K562 (cell line): Measurements from ENCODE around the gene ZFAND2B. TPM values are rescaled to one million over a fixed set of nuclear protein-coding genes. Genes with fewer than 3 reads are reported as not detected.

Experiments used
- HNRNPL ChIP-seq: fragments of 200-400 bp; formaldehyde crosslinking; IDR thresholded peaks from 2 replicates; pipeline ENCODE4 v1.6.1; 2017; ENCODE audit warnings: low read depth, mild to moderate bottlenecking, low read length
- KDM1A ChIP-seq, 2 experiments: fragments of 450-650 bp; IDR thresholded peaks; 2 replicates each; pipeline ENCODE4 v1.6.1; 2016; ENCODE audit warnings: mild to moderate bottlenecking in 2 of 2
- SIX5 ChIP-seq, 2 experiments: IDR thresholded peaks; 2 replicates each; pipeline ENCODE4 v1.6.1; 2011; ENCODE audit warnings: low read length in 2 of 2, borderline replicate concordance in 1 of 2, low read depth in 1 of 2, mild to moderate bottlenecking in 1 of 2, moderate library complexity in 1 of 2; ENCODE audit not compliant: insufficient read depth in 1 of 2
- SMARCB1 ChIP-seq: IDR thresholded peaks from 2 replicates; pipeline ENCODE4 v1.6.1; 2011; ENCODE audit warnings: improper control_type of control experiment, low read depth; ENCODE audit not compliant: insufficient read length
- ZNF507 ChIP-seq: conservative IDR thresholded peaks from 2 replicates; pipeline ENCODE4 v1.6.1; 2017; ENCODE audit warnings: missing genetic modification characterization, missing compliant biosample characterization
- polyA plus RNA-seq, 8 experiments: library from polyadenylated mRNA; depleted of rRNA in 4 of 8; stranded (reverse) in 5 of 8; unstranded in 3 of 8; fragments of >200 nt; fragmentation: Nextera tagmentation in 2 of 8; fragmentation: Illumina TruSeq in 1 of 8; extraction: Ambion mirVana in 2 of 8; extraction: Trizol in 1 of 8; gene quantifications; 2 replicates each; pipeline versions ENCODE4 v1.2.1 to v1.2.3, GENCODE V29; 2011 to 2014; ENCODE audit warnings: inconsistent platforms in 1 of 8, missing spikeins in 1 of 8
- total RNA-seq, 7 experiments: library from RNA; depleted of rRNA in 6 of 7; stranded (reverse); fragments of >200 nt in 6 of 7; fragmentation: Illumina TruSeq in 2 of 7; extraction: Trizol in 2 of 7; gene quantifications; 2 replicates each; pipeline versions ENCODE4 v1.2.1 to v1.2.3, GENCODE V29; 2011 to 2021; ENCODE audit warnings: low replicate concordance in 1 of 7
- TF ChIP-seq, protein P1 (sequence below): fragments of 450-650 bp; formaldehyde crosslinking; IDR thresholded peaks from 2 replicates; pipeline ENCODE4 v1.4.0; 2022; ENCODE audit warnings: missing genetic modification characterization
- TF ChIP-seq, protein P2 (sequence below): fragments of 450-650 bp; IDR thresholded peaks from 2 replicates; pipeline ENCODE4 v1.6.1; 2016; ENCODE audit warnings: antibody characterized with exemption
- TF ChIP-seq, protein P3 (sequence below): fragments of 450-650 bp; IDR thresholded peaks from 2 replicates; pipeline ENCODE4 v1.6.1; 2016
- TF ChIP-seq, protein P4 (sequence below): sonication (generic); formaldehyde crosslinking; IDR thresholded peaks from 2 replicates; pipeline ENCODE4 v1.8.0; 2022; ENCODE audit warnings: mild to moderate bottlenecking, low read depth, missing genetic modification reagents

ZFAND2B gene
- total and polyA plus RNA-seq, 9 of the 15 experiments (the other 6 are each of a cell fraction or from before 2014, with no cell fraction given), result 9.9 to 33.3 (median 26.1) TPM

DNA sequence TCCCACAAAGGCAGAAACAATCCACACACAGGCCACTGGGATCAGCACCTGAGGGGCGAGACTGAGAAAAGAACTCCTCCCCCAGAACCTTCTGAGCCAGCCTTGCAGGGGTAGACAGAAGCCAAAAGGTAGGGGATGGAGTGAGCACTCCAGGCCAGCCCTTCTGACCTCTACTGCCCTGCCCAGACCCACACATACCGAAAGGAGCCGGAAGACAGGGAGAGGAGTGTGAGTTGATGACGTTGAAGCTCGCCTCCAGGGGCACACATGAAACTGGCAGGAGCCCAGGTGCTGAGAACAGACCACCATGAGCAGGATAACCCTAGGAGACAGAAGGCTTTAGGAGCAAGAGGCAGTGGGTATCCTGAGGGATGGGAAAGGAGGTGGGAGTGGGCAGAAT lies 38.6 kb upstream of the ZFAND2B start (continued):
- TF ChIP-seq, protein P1, sequence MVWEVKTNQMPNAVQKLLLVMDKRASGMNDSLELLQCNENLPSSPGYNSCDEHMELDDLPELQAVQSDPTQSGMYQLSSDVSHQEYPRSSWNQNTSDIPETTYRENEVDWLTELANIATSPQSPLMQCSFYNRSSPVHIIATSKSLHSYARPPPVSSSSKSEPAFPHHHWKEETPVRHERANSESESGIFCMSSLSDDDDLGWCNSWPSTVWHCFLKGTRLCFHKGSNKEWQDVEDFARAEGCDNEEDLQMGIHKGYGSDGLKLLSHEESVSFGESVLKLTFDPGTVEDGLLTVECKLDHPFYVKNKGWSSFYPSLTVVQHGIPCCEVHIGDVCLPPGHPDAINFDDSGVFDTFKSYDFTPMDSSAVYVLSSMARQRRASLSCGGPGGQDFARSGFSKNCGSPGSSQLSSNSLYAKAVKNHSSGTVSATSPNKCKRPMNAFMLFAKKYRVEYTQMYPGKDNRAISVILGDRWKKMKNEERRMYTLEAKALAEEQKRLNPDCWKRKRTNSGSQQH (CRISPR knock-in tag), result no peak
- TF ChIP-seq ZNF507 (tag), result no peak
- no peak for TF ChIP-seq KDM1A (IDR thresholded peaks at IDR 0.05)
- TF ChIP-seq, protein P2, sequence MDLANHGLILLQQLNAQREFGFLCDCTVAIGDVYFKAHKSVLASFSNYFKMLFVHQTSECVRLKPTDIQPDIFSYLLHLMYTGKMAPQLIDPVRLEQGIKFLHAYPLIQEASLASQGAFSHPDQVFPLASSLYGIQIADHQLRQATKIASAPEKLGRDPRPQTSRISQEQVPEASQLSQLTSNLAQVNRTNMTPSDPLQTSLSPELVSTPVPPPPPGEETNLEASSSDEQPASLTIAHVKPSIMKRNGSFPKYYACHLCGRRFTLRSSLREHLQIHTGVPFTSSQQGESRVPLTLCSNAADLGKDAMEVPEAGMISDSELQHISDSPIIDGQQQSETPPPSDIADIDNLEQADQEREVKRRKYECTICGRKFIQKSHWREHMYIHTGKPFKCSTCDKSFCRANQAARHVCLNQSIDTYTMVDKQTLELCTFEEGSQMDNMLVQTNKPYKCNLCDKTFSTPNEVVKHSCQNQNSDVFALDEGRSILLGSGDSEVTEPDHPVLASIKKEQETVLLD, result no peak
- TF ChIP-seq HNRNPL, result no peak
- TF ChIP-seq, protein P3, sequence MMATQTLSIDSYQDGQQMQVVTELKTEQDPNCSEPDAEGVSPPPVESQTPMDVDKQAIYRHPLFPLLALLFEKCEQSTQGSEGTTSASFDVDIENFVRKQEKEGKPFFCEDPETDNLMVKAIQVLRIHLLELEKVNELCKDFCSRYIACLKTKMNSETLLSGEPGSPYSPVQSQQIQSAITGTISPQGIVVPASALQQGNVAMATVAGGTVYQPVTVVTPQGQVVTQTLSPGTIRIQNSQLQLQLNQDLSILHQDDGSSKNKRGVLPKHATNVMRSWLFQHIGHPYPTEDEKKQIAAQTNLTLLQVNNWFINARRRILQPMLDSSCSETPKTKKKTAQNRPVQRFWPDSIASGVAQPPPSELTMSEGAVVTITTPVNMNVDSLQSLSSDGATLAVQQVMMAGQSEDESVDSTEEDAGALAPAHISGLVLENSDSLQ, result no peak
- TF ChIP-seq SIX5 (IDR thresholded peaks at IDR 0.05; ENCODE audit: borderline replicate concordance in 1 of 2, insufficient read depth in 1 of 2, low read depth in 1 of 2, low read length in 2 of 2), result no peak
- no peak for TF ChIP-seq SMARCB1
- TF ChIP-seq, protein P4, sequence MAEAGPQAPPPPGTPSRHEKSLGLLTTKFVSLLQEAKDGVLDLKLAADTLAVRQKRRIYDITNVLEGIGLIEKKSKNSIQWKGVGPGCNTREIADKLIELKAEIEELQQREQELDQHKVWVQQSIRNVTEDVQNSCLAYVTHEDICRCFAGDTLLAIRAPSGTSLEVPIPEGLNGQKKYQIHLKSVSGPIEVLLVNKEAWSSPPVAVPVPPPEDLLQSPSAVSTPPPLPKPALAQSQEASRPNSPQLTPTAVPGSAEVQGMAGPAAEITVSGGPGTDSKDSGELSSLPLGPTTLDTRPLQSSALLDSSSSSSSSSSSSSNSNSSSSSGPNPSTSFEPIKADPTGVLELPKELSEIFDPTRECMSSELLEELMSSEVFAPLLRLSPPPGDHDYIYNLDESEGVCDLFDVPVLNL, result no peak
- TF ChIP-seq, all 486 proteins: peak for 0
